ENCODE measurements around the gene GPC5. TPM values are rescaled to one million over a fixed set of nuclear protein-coding genes. Genes with fewer than 3 reads are reported as not detected.

Gene GPC5
- total and polyA plus RNA-seq, 4 donors, result 15.2 to 54.4 (median 24.0) TPM

DNA sequence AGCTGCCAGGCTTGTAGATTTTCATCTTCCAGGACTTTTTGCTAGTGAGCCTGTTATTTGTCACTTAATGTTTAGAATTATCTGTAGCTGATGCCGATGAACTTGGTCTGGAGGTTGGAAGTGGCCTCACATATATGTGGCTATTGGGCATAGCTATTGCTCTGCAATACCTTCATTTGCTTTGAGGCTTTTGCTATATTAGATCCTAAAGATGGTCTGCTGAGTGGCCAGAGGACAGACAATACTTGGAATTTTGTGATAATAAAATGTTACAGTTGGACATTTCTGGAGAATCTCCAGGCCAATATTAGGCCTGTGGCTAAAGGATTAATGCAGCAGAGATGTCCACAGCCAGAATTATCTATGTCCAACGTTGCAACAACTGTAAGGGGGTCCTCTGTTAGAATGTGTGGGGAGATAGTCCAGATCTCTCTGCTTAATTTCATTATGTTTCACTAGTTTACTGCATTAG lies 222.3 kb downstream of the GPC5 start:
- H3K4me1 ChIP-seq (ENCODE audit: control insufficient read depth, insufficient read depth, low read length), result no peaks in the 10 kb centered on the region
- H3K9me3 ChIP-seq (ENCODE audit: control insufficient read depth, insufficient read depth, low read length), result no peaks in the 10 kb centered on the region
- H3K27ac ChIP-seq (ENCODE audit: low read depth, low read length), result no peak overlapping the region
- WGBS (ENCODE audit: insufficient coverage), result 86% methylated on average over 2 of the region's 2 CpGs
- no peaks in the 10 kb centered on the region for H3K27me3 ChIP-seq (ENCODE audit: control insufficient read depth, insufficient read depth, low read length)
- DNase-seq (ENCODE audit: low read depth in 4 of 6, low spot score in 6 of 6), result no peak
- no peak overlapping the region for H3K4me3 ChIP-seq (ENCODE audit: low read depth, low read length)
- H3K36me3 ChIP-seq (ENCODE audit: control insufficient read depth, insufficient read depth, low read length), result no peaks in the 10 kb centered on the region

- Histone ChIP-seq H3K4me3 (ENCODE audit: low read depth, low read length) (no peak overlapping the region), H3K27ac (ENCODE audit: low read depth, low read length) (no peak overlapping the region), H3K36me3 (ENCODE audit: control insufficient read depth, insufficient read depth, low read length) (no peaks in the 10 kb centered on the region), H3K4me1 (ENCODE audit: control insufficient read depth, insufficient read depth, low read length) (no peaks in the 10 kb centered on the region), H3K27me3 (ENCODE audit: control insufficient read depth, insufficient read depth, low read length) (no peaks in the 10 kb centered on the region), H3K9me3 (ENCODE audit: control insufficient read depth, insufficient read depth, low read length) (no peaks in the 10 kb centered on the region)
- DNase-seq (ENCODE audit: low read depth in 4 of 6, low spot score in 6 of 6), result no peak
- 100% methylated on average over 1 of the region's 3 CpGs for WGBS (ENCODE audit: insufficient coverage)
Observed at GRCh38 chr13:91621161-91621560, 222.7 kb downstream of the GPC5 start.

GRCh38 chr13:91621963-91622362 lies 223.5 kb downstream of the GPC5 start:
- Histone ChIP-seq H3K36me3 (ENCODE audit: control insufficient read depth, insufficient read depth, low read length) (no peaks in the 10 kb centered on the region), H3K4me3 (ENCODE audit: low read depth, low read length) (no peak overlapping the region), H3K27me3 (ENCODE audit: control insufficient read depth, insufficient read depth, low read length) (no peaks in the 10 kb centered on the region), H3K4me1 (ENCODE audit: control insufficient read depth, insufficient read depth, low read length) (no peaks in the 10 kb centered on the region), H3K9me3 (ENCODE audit: control insufficient read depth, insufficient read depth, low read length) (no peaks in the 10 kb centered on the region), H3K27ac (ENCODE audit: low read depth, low read length) (no peak overlapping the region)
- WGBS (ENCODE audit: insufficient coverage), result 100% methylated on average over 1 of the region's 1 CpG
- no peak for DNase-seq (ENCODE audit: low read depth in 4 of 6, low spot score in 6 of 6)

DNA sequence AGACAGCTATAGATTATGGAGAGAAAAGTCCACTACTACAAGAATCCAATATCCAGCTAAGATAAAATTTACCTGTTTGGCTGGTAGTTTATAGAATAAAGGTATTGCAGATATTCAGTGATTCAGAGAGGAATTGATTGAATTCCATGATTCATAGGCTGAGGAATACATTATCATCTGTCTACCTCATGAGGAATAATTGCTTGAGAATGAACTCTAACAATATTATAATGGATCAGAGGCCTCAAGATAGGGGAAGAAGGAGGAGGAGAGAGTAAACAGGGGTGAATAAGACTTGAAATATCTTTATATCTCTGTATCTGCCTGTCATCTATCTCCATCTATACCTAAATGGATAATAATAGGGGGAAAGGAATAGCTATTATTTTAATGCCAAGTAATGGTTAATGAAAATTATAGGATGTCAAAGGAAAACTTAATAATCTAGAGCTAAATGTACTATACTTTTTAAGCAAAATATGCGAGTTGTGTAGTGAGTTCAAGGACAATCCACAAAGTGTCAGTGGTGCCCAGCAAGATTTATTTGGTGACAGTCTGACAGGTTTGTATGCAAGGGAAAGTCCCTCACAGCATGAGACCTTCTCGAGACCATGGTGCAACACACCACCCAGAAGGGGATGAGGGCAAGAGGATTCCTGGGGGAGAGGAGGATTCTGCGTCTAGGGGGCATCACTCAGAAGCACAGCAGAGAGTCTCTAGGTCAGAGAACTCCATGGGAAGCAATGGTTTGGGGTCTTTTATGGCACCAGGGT lies 224.5 kb downstream of the GPC5 start:
- no peak overlapping the region for H3K4me3 ChIP-seq (ENCODE audit: low read depth, low read length)
- DNase-seq (ENCODE audit: low read depth in 4 of 6, low spot score in 6 of 6), result no peak
- no peaks in the 10 kb centered on the region for H3K36me3 ChIP-seq (ENCODE audit: control insufficient read depth, insufficient read depth, low read length)
- H3K4me1 ChIP-seq (ENCODE audit: control insufficient read depth, insufficient read depth, low read length), result no peaks in the 10 kb centered on the region
- no peaks in the 10 kb centered on the region for H3K9me3 ChIP-seq (ENCODE audit: control insufficient read depth, insufficient read depth, low read length)
- WGBS (ENCODE audit: insufficient coverage), result 33% methylated on average over 2 of the region's 3 CpGs
- H3K27ac ChIP-seq (ENCODE audit: low read depth, low read length), result no peak overlapping the region
- no peaks in the 10 kb centered on the region for H3K27me3 ChIP-seq (ENCODE audit: control insufficient read depth, insufficient read depth, low read length)

- DNase-seq (ENCODE audit: low read depth in 4 of 6, low spot score in 6 of 6), result no peak
- no peaks in the 10 kb centered on the region for H3K4me1 ChIP-seq (ENCODE audit: control insufficient read depth, insufficient read depth, low read length)
- H3K9me3 ChIP-seq (ENCODE audit: control insufficient read depth, insufficient read depth, low read length), result no peaks in the 10 kb centered on the region
- H3K27me3 ChIP-seq (ENCODE audit: control insufficient read depth, insufficient read depth, low read length), result no peaks in the 10 kb centered on the region
- H3K27ac ChIP-seq (ENCODE audit: low read depth, low read length), result no peak overlapping the region
- WGBS (ENCODE audit: insufficient coverage), result no CpG with 5 or more reads among the region's 3 CpGs
- H3K36me3 ChIP-seq (ENCODE audit: control insufficient read depth, insufficient read depth, low read length), result no peaks in the 10 kb centered on the region
- no peak overlapping the region for H3K4me3 ChIP-seq (ENCODE audit: low read depth, low read length)
Observed at GRCh38 chr13:91627952-91628739, 229.7 kb downstream of the GPC5 start.

DNA sequence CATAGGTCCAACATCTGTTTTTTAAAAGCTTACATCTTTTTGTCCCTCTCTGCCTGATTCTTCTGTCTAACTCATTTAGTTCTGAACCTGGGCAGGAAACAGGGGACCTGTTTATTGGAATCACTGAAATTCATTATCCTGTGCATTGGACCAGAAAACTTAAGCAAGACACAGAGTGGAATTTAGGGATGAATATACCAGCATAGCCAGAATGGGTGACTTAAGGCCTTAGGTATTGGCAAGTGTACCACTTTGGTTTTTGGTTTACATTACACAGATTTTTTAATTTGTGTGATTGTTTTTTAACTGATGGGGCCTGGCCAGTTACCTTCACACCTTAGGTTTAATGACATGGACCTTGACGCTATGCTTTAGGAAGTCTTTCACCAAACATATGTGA lies 232.5 kb downstream of the GPC5 start:
- Histone ChIP-seq H3K4me3 (ENCODE audit: low read depth, low read length) (no peak overlapping the region), H3K36me3 (ENCODE audit: control insufficient read depth, insufficient read depth, low read length) (no peaks in the 10 kb centered on the region), H3K27ac (ENCODE audit: low read depth, low read length) (no peak overlapping the region), H3K9me3 (ENCODE audit: control insufficient read depth, insufficient read depth, low read length) (no peaks in the 10 kb centered on the region), H3K4me1 (ENCODE audit: control insufficient read depth, insufficient read depth, low read length) (no peaks in the 10 kb centered on the region), H3K27me3 (ENCODE audit: control insufficient read depth, insufficient read depth, low read length) (no peaks in the 10 kb centered on the region)
- DNase-seq (ENCODE audit: low read depth in 4 of 6, low spot score in 6 of 6), result no peak
- no CpG with 5 or more reads among the region's 1 CpG for WGBS (ENCODE audit: insufficient coverage)

GRCh38 chr13:91632086-91632485 lies 233.7 kb downstream of the GPC5 start:
- Histone ChIP-seq H3K9me3 (ENCODE audit: control insufficient read depth, insufficient read depth, low read length) (no peaks in the 10 kb centered on the region), H3K36me3 (ENCODE audit: control insufficient read depth, insufficient read depth, low read length) (no peaks in the 10 kb centered on the region), H3K27ac (ENCODE audit: low read depth, low read length) (no peak overlapping the region), H3K27me3 (ENCODE audit: control insufficient read depth, insufficient read depth, low read length) (no peaks in the 10 kb centered on the region), H3K4me3 (ENCODE audit: low read depth, low read length) (no peak overlapping the region), H3K4me1 (ENCODE audit: control insufficient read depth, insufficient read depth, low read length) (no peaks in the 10 kb centered on the region)
- 93% methylated on average over 3 of the region's 3 CpGs for WGBS (ENCODE audit: insufficient coverage)
- DNase-seq (ENCODE audit: low read depth in 4 of 6, low spot score in 6 of 6), result no peak

DNA sequence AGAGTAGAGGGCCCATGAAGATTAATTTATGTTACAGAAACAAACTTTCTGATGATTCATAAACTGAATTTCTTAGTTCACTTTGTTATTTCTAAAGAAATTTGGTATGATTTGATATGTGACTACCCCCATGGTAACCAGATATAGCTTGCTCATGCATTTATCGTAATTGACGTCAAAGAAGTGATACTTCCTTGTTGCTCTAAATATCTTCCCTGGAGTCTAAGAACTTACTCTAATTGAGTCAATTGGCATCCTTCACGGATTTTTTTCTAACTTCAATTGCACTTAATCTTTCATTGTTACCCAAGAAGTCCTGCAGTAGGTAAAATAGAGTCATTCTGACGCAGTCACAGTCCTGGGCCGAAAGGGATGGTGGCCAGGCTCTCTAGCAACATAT lies 240.9 kb downstream of the GPC5 start:
- WGBS (ENCODE audit: insufficient coverage), result 100% methylated on average over 2 of the region's 5 CpGs
- Histone ChIP-seq H3K27ac (ENCODE audit: low read depth, low read length) (no peak overlapping the region), H3K9me3 (ENCODE audit: control insufficient read depth, insufficient read depth, low read length) (no peaks in the 10 kb centered on the region), H3K36me3 (ENCODE audit: control insufficient read depth, insufficient read depth, low read length) (no peaks in the 10 kb centered on the region), H3K27me3 (ENCODE audit: control insufficient read depth, insufficient read depth, low read length) (no peaks in the 10 kb centered on the region), H3K4me1 (ENCODE audit: control insufficient read depth, insufficient read depth, low read length) (no peaks in the 10 kb centered on the region), H3K4me3 (ENCODE audit: low read depth, low read length) (no peak overlapping the region)
- DNase-seq (ENCODE audit: low read depth in 4 of 6, low spot score in 6 of 6), result no peak

DNA sequence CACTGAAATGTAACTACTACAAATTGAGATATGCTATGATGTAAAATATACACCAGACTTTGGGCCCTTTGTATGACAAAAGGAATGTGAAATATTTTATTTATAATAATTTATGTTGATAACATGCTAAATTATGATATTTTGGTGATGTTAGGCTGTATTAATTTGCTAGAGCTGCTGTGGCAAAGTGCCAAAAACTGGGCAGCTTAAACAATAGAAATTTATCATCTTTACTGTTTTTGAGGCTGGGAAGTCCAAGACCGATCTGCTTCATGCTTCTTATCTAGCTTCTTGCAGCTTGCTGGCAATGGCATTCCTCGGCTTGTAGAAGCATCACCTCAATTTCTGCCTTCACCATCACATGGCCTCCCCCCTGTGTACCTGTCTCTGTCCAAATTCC lies 245.0 kb downstream of the GPC5 start:
- Histone ChIP-seq H3K4me3 (ENCODE audit: low read depth, low read length) (no peak overlapping the region), H3K4me1 (ENCODE audit: control insufficient read depth, insufficient read depth, low read length) (peaks cover 5% of the 10 kb centered on the region), H3K9me3 (ENCODE audit: control insufficient read depth, insufficient read depth, low read length) (no peaks in the 10 kb centered on the region), H3K27me3 (ENCODE audit: control insufficient read depth, insufficient read depth, low read length) (no peaks in the 10 kb centered on the region), H3K27ac (ENCODE audit: low read depth, low read length) (no peak overlapping the region), H3K36me3 (ENCODE audit: control insufficient read depth, insufficient read depth, low read length) (no peaks in the 10 kb centered on the region)
- no peak for DNase-seq (ENCODE audit: low read depth in 4 of 6, low spot score in 6 of 6)
- WGBS (ENCODE audit: insufficient coverage), result 100% methylated on average over 2 of the region's 2 CpGs

GRCh38 chr13:91644806-91645205 lies 246.4 kb downstream of the GPC5 start:
- no peak overlapping the region for H3K4me3 ChIP-seq (ENCODE audit: low read depth, low read length)
- H3K27me3 ChIP-seq (ENCODE audit: control insufficient read depth, insufficient read depth, low read length), result no peaks in the 10 kb centered on the region
- H3K4me1 ChIP-seq (ENCODE audit: control insufficient read depth, insufficient read depth, low read length), result peaks cover 5% of the 10 kb centered on the region
- H3K9me3 ChIP-seq (ENCODE audit: control insufficient read depth, insufficient read depth, low read length), result no peaks in the 10 kb centered on the region
- H3K36me3 ChIP-seq (ENCODE audit: control insufficient read depth, insufficient read depth, low read length), result no peaks in the 10 kb centered on the region
- DNase-seq (ENCODE audit: low read depth in 4 of 6, low spot score in 6 of 6), result no peak
- no peak overlapping the region for H3K27ac ChIP-seq (ENCODE audit: low read depth, low read length)

Measured in spinal cord (tissue), 10 donors.